ENCODE data around the gene CEACAM7.
A peak's percentile ranks its signal among the peaks of the same experiment; 100 is the strongest.

CEACAM7 gene

DNA sequence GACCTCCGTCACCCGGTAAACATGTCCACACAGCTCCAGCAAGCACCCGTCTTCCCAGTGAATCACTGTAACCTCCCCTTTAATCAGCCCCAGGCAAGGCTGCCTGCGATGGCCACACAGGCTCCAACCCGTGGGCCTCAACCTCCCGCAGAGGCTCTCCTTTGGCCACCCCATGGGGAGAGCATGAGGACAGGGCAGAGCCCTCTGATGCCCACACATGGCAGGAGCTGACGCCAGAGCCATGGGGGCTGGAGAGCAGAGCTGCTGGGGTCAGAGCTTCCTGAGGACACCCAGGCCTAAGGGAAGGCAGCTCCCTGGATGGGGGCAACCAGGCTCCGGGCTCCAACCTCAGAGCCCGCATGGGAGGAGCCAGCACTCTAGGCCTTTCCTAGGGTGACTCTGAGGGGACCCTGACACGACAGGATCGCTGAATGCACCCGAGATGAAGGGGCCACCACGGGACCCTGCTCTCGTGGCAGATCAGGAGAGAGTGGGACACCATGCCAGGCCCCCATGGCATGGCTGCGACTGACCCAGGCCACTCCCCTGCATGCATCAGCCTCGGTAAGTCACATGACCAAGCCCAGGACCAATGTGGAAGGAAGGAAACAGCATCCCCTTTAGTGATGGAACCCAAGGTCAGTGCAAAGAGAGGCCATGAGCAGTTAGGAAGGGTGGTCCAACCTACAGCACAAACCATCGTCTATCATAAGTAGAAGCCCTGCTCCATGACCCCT is 11.3 kb upstream of the CEACAM7 start:
- FAIRE-seq (no peak), DNase-seq (ENCODE audit: insufficient read length) (no peak)
- TF ChIP-seq POLR2AphosphoS5 (IDR thresholded peaks at IDR 0.05; ENCODE audit: low read depth, low read length) (no peak), POLR2A (IDR thresholded peaks at IDR 0.05; ENCODE audit: low read depth, low read length) (no peak)

DNA sequence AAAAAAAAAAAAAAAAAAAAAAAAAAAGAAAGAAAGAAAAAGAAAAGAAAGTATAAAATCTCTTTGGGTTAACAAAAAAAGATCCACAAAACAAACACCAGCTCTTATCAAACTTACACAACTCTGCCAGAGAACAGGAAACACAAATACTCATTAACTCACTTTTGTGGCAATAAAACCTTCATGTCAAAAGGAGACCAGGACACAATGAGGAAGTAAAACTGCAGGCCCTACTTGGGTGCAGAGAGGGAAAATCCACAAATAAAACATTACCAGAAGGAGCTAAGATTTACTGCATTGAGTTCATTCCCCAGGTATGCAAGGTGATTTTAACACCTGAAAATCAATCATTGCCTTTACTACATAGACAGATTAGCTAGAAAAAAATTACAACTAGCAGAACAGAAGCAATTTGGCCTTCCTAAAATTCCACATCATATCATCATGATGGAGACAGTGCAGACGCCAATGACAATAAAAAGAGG is 10.7 kb upstream of the CEACAM7 start:
- no peak for FAIRE-seq
- DNase-seq (ENCODE audit: insufficient read length), result no peak
- TF ChIP-seq POLR2AphosphoS5 (IDR thresholded peaks at IDR 0.05; ENCODE audit: low read depth, low read length) (no peak), POLR2A (IDR thresholded peaks at IDR 0.05; ENCODE audit: low read depth, low read length) (no peak), TAF1 (IDR thresholded peaks at IDR 0.05; ENCODE audit: borderline replicate concordance, low read depth, low read length) (no peak)

DNA sequence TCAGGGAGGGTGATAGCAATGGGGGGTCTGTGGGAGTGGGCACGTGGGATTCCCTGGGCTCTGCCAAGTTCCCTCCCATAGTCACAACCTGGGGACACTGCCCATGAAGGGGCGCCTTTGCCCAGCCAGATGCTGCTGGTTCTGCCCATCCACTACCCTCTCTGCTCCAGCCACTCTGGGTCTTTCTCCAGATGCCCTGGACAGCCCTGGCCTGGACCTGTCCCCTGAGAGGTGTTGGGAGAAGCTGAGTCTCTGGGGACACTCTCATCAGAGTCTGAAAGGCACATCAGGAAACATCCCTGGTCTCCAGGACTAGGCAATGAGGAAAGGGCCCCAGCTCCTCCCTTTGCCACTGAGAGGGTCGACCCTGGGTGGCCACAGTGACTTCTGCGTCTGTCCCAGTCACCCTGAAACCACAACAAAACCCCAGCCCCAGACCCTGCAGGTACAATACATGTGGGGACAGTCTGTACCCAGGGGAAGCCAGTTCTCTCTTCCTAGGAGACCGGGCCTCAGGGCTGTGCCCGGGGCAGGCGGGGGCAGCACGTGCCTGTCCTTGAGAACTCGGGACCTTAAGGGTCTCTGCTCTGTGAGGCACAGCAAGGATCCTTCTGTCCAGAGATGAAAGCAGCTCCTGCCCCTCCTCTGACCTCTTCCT is 9.3 kb upstream of the CEACAM7 start:
- FAIRE-seq, result no peak
- TF ChIP-seq POLR2AphosphoS5 (IDR thresholded peaks at IDR 0.05; ENCODE audit: low read depth, low read length) (no peak), POLR2A (IDR thresholded peaks at IDR 0.05; ENCODE audit: low read depth, low read length) (no peak), TAF1 (IDR thresholded peaks at IDR 0.05; ENCODE audit: borderline replicate concordance, low read depth, low read length) (no peak)
- DNase-seq (ENCODE audit: insufficient read length), result no peak

DNA sequence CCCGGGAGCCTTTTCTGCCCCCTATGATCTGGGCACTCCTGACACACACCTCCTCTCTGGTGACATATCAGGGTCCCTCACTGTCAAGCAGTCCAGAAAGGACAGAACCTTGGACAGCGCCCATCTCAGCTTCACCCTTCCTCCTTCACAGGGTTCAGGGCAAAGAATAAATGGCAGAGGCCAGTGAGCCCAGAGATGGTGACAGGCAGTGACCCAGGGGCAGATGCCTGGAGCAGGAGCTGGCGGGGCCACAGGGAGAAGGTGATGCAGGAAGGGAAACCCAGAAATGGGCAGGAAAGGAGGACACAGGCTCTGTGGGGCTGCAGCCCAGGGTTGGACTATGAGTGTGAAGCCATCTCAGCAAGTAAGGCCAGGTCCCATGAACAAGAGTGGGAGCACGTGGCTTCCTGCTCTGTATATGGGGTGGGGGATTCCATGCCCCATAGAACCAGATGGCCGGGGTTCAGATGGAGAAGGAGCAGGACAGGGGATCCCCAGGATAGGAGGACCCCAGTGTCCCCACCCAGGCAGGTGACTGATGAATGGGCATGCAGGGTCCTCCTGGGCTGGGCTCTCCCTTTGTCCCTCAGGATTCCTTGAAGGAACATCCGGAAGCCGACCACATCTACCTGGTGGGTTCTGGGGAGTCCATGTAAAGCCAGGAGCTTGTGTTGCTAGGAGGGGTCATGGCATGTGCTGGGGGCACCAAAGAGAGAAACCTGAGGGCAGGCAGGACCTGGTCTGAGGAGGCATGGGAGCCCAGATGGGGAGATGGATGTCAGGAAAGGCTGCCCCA is 8.5 kb upstream of the CEACAM7 start:
- DNase-seq (ENCODE audit: insufficient read length) (no peak), FAIRE-seq (no peak)
- TF ChIP-seq TAF1 (IDR thresholded peaks at IDR 0.05; ENCODE audit: borderline replicate concordance, low read depth, low read length) (no peak), POLR2A (IDR thresholded peaks at IDR 0.05; ENCODE audit: low read depth, low read length) (no peak), POLR2AphosphoS5 (IDR thresholded peaks at IDR 0.05; ENCODE audit: low read depth, low read length) (no peak)

DNA sequence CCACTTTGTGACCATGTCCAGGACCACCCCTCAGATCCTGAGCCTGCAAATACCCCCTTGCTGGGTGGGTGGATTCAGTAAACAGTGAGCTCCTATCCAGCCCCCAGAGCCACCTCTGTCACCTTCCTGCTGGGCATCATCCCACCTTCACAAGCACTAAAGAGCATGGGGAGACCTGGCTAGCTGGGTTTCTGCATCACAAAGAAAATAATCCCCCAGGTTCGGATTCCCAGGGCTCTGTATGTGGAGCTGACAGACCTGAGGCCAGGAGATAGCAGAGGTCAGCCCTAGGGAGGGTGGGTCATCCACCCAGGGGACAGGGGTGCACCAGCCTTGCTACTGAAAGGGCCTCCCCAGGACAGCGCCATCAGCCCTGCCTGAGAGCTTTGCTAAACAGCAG is 7.7 kb upstream of the CEACAM7 start:
- TF ChIP-seq POLR2A (IDR thresholded peaks at IDR 0.05; ENCODE audit: low read depth, low read length) (no peak), TAF1 (IDR thresholded peaks at IDR 0.05; ENCODE audit: borderline replicate concordance, low read depth, low read length) (no peak), POLR2AphosphoS5 (IDR thresholded peaks at IDR 0.05; ENCODE audit: low read depth, low read length) (no peak)
- DNase-seq (ENCODE audit: insufficient read length) (no peak), FAIRE-seq (no peak)

DNA sequence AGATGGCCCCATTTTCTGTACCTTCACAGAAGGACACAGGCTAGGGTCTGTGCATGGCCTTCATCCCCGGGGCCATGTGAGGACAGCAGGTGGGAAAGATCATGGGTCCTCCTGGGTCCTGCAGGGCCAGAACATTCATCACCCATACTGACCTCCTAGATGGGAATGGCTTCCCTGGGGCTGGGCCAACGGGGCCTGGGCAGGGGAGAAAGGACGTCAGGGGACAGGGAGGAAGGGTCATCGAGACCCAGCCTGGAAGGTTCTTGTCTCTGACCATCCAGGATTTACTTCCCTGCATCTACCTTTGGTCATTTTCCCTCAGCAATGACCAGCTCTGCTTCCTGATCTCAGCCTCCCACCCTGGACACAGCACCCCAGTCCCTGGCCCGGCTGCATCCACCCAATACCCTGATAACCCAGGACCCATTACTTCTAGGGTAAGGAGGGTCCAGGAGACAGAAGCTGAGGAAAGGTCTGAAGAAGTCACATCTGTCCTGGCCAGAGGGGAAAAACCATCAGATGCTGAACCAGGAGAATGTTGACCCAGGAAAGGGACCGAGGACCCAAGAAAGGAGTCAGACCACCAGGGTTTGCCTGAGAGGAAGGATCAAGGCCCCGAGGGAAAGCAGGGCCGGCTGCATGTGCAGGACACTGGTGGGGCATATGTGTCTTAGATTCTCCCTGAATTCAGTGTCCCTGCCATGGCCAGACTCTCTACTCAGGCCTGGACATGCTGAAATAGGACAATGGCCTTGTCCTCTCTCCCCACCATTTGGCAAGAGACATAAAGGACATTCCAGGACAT is 7.0 kb upstream of the CEACAM7 start:
- no peak for TF ChIP-seq POLR2A (IDR thresholded peaks at IDR 0.05; ENCODE audit: low read depth, low read length)
- TF ChIP-seq TAF1 (IDR thresholded peaks at IDR 0.05; ENCODE audit: borderline replicate concordance, low read depth, low read length), result no peak
- no peak for TF ChIP-seq POLR2AphosphoS5 (IDR thresholded peaks at IDR 0.05; ENCODE audit: low read depth, low read length)
- no peak for FAIRE-seq

DNA sequence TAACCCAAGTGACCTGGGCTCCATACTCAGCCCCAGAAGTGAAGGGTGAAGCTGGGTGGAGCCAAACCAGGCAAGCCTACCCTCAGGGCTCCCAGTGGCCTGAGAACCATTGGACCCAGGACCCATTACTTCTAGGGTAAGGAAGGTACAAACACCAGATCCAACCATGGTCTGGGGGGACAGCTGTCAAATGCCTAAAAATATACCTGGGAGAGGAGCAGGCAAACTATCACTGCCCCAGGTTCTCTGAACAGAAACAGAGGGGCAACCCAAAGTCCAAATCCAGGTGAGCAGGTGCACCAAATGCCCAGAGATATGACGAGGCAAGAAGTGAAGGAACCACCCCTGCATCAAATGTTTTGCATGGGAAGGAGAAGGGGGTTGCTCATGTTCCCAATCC is 6.1 kb upstream of the CEACAM7 start:
- no peak for TF ChIP-seq POLR2AphosphoS5 (IDR thresholded peaks at IDR 0.05; ENCODE audit: low read depth, low read length)
- TF ChIP-seq POLR2A (IDR thresholded peaks at IDR 0.05; ENCODE audit: low read depth, low read length), result no peak
- no peak for TF ChIP-seq TAF1 (IDR thresholded peaks at IDR 0.05; ENCODE audit: borderline replicate concordance, low read depth, low read length)
- FAIRE-seq, result no peak
- DNase-seq (ENCODE audit: insufficient read length), result no peak

More for the DNA sequence above, 7.0 kb upstream of the CEACAM7 start:
- DNase-seq (ENCODE audit: insufficient read length), result no peak

DNA sequence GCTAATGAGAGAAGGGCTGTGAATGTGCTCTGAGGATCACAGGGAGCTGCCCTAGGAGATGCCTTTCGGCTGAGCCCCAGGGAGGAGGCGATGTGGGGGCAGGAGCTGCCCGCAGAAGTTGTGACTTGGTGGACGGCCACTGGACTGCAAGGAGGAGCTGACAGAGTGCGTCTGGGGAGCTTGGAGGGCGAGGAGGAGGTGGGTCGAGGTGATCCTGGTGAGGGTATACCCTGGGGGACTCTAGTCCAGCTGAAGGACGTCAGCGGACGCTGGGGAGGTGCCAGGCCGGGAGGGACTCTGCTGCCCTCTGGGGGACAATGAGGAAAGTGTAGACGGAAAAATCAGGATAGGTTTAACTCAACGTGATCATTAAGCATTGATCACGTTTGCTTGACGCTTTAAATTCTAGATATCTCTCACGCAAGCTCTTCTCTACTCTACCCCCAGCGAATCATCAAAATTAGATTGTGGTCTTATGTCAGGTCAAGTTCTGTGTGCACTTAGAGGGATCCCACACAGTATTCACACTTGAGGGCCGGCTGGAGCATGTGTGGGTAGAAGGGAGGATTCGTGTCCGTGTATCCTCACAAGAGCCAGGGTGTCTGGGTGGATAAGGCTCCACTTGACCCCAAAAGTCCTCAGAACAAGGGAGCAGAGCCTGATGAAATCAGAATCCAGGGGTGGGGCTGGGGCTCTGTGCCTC is 3.3 kb upstream of the CEACAM7 start:
- TF ChIP-seq POLR2A (IDR thresholded peaks at IDR 0.05; ENCODE audit: low read depth, low read length) (no peak), TAF1 (IDR thresholded peaks at IDR 0.05; ENCODE audit: borderline replicate concordance, low read depth, low read length) (no peak), POLR2AphosphoS5 (IDR thresholded peaks at IDR 0.05; ENCODE audit: low read depth, low read length) (no peak)
- DNase-seq (ENCODE audit: insufficient read length), result no peak
- peak; percentile 46 for FAIRE-seq

DNA sequence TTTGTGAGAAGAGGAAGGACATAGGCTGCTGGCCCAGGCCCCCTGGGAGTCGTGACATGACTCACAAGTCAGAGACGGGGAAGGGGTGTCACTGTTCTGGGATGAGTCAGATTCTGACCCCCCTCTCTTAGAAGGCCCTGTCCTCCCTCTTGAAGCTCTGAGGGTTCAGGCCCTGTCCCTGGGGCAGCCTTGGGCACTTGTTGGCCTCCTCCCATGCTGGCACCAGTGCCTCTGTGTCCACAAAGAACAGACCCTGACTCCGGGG is 2.7 kb upstream of the CEACAM7 start:
- FAIRE-seq (no peak), DNase-seq (ENCODE audit: insufficient read length) (no peak)
- TF ChIP-seq POLR2A (IDR thresholded peaks at IDR 0.05; ENCODE audit: low read depth, low read length) (no peak), TAF1 (IDR thresholded peaks at IDR 0.05; ENCODE audit: borderline replicate concordance, low read depth, low read length) (no peak), POLR2AphosphoS5 (IDR thresholded peaks at IDR 0.05; ENCODE audit: low read depth, low read length) (no peak)

DNA sequence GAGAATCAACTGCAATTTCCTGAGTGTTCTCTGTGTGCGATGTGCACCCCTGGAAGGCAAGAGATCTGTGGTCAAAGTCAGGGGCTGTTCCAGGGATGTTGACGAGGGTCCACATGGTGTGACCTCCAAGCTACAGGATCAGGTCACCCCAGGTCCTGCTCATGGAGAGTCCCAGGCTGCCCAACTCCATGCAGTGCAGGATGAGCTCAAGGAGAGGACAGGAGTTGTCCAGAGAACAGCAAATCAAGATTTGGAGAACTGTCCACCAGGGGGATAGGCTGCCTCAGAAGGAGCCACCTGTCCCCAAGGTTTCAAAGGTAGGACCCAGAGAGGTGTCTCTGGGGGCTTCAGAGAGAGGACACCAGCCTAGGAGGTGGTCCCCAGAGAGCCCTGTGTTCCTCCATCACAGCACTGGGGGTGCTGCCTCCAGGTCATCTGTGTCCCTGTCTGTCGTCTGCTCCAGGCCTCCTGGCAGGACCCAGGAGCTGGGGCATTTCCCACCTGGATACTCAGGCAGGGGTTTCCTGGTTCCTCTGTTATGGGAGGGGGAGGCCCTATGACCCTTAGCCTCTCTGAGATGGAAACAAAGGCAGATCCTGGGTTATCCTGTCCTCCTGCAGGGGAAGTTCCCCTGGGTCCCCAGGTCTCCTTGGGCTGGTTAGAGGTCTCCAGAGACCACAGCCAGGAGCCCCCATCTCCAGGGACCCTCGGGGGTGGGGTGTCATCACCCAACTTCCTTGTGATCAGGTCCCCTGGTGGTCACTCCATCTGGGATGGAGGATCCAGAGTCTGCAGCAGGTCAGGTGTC is 2.1 kb upstream of the CEACAM7 start:
- DNase-seq (ENCODE audit: insufficient read length) (no peak), FAIRE-seq (no peak)
- no peak for TF ChIP-seq POLR2AphosphoS5 (IDR thresholded peaks at IDR 0.05; ENCODE audit: low read depth, low read length)

Measured in GM12892 (cell line).